ENCODE data around the gene CALCOCO1.
"Not testable (repeated sequence)": the region's sequence is repeated elsewhere in the genome, so short reads cannot be mapped to it uniquely, and the experiment has no call there.

The CALCOCO1 gene

GRCh38 chr12:53727310-53728041 lies at the start of gene CALCOCO1:
Gene CALCOCO1, minus strand, starts transcription at chr12:53727452. Its CDS starts 2,210 bp downstream, at chr12:53725242.
- DNase-seq, result peak; percentile 97

GRCh38 chr12:53776872-53777271 lies 49.6 kb upstream of the CALCOCO1 start:
- no peak for DNase-seq

- DNase-seq, result no peak
Measured at GRCh38 chr12:53775478-53776145, 48.4 kb upstream of the CALCOCO1 start.

- DNase-seq, result no peak
Measured at GRCh38 chr12:53770281-53770680, 43.0 kb upstream of the CALCOCO1 start.

GRCh38 chr12:53768976-53769375 lies 41.7 kb upstream of the CALCOCO1 start:
- no peak for DNase-seq

- no peak for DNase-seq
Measured at GRCh38 chr12:53766881-53767280, 39.6 kb upstream of the CALCOCO1 start.

- DNase-seq, result no peak
Measured at GRCh38 chr12:53765891-53766290, 38.6 kb upstream of the CALCOCO1 start.

- no peak for DNase-seq
Measured at GRCh38 chr12:53764615-53765014, 37.4 kb upstream of the CALCOCO1 start.

GRCh38 chr12:53762793-53763192 lies 35.5 kb upstream of the CALCOCO1 start:
- not testable (repeated sequence) for DNase-seq

GRCh38 chr12:53761306-53761705 lies 34.1 kb upstream of the CALCOCO1 start:
- DNase-seq, result no peak

GRCh38 chr12:53759261-53759660 lies 32.0 kb upstream of the CALCOCO1 start:
- no peak for DNase-seq

GRCh38 chr12:53758730-53759103 lies 31.5 kb upstream of the CALCOCO1 start:
- DNase-seq, result no peak

- DNase-seq, result no peak
Measured at GRCh38 chr12:53758081-53758729, 31.0 kb upstream of the CALCOCO1 start.

GRCh38 chr12:53757101-53757770 lies 30.0 kb upstream of the CALCOCO1 start:
- peak; percentile 89 for DNase-seq

GRCh38 chr12:53756300-53757100 lies 29.2 kb upstream of the CALCOCO1 start:
- DNase-seq, result no peak

- DNase-seq, result no peak
Measured at GRCh38 chr12:53755893-53756292, 28.6 kb upstream of the CALCOCO1 start.

GRCh38 chr12:53755451-53755891 lies 28.2 kb upstream of the CALCOCO1 start:
- no peak for DNase-seq

- no peak for DNase-seq
Measured at GRCh38 chr12:53754633-53755264, 27.5 kb upstream of the CALCOCO1 start.

- DNase-seq, result no peak
Measured at GRCh38 chr12:53754188-53754585, 26.9 kb upstream of the CALCOCO1 start.

GRCh38 chr12:53752621-53753020 lies 25.4 kb upstream of the CALCOCO1 start:
- no peak for DNase-seq

GRCh38 chr12:53752192-53752601 lies 24.9 kb upstream of the CALCOCO1 start:
- DNase-seq, result no peak

All from stimulated activated CD4-positive, alpha-beta T cell treated with anti-CD3 and anti-CD28 coated beads, Interleukin-1b, Interleukin-23, amount 100 ng/mL, for 48 hours (primary cell).